GM23338 (cell line): ENCODE measurements around the gene CYP24A1.

Experiments
- CTCF ChIP-seq, 2 experiments: fragments of 200-600 bp in 1 of 2; sonication (generic) in 1 of 2; conservative IDR thresholded peaks; 2 replicates each; pipeline versions ENCODE4 v1.5.1 to v1.6.1; 2016 to 2017; ENCODE audit warnings: antibody characterized with exemption in 2 of 2, low read depth in 2 of 2, mild to moderate bottlenecking in 2 of 2, moderate library complexity in 1 of 2
- ETS1 ChIP-seq: IDR thresholded peaks from 2 replicates; pipeline ENCODE4 v1.6.1; 2016; ENCODE audit warnings: antibody characterized with exemption
- EZH2 ChIP-seq: fragments of 200-600 bp; sonication (generic); IDR thresholded peaks from one replicate; pipeline ENCODE4 v1.8.0; 2017; ENCODE audit warnings: antibody characterized with exemption, mild to moderate bottlenecking, low read depth; ENCODE audit not compliant: unreplicated experiment
- EZH2phosphoT487 ChIP-seq: fragments of 200-600 bp; sonication (generic); IDR thresholded peaks from one replicate; pipeline ENCODE4 v1.8.1; 2018; ENCODE audit warnings: antibody characterized with exemption; ENCODE audit not compliant: unreplicated experiment
- JUNB ChIP-seq: IDR thresholded peaks from one replicate; pipeline ENCODE4 v1.6.1; 2016; ENCODE audit warnings: antibody characterized with exemption; ENCODE audit not compliant: unreplicated experiment
- NANOG ChIP-seq: IDR thresholded peaks from 2 replicates; pipeline ENCODE4 v1.6.1; 2016; ENCODE audit warnings: antibody characterized with exemption, borderline replicate concordance
- POLR2AphosphoS5 ChIP-seq: IDR thresholded peaks from 2 replicates; pipeline ENCODE4 v1.6.1; 2016; ENCODE audit warnings: antibody characterized with exemption, low read depth
- ZNF114 ChIP-seq: fragments of 250-450 bp; sonication (Bioruptor Pico); IDR thresholded peaks from 2 replicates; pipeline ENCODE4 v1.5.0; 2020; ENCODE audit warnings: mild to moderate bottlenecking, moderate library complexity
- TF ChIP-seq, protein P1 (sequence below): IDR thresholded peaks from one replicate; pipeline ENCODE4 v1.6.1; 2018; ENCODE audit warnings: antibody characterized with exemption; ENCODE audit not compliant: unreplicated experiment
- TF ChIP-seq, protein P2 (sequence below): fragments of 250-450 bp; sonication (Bioruptor Pico); IDR thresholded peaks from 2 replicates; pipeline ENCODE4 v1.5.0; 2020; ENCODE audit warnings: mild to moderate bottlenecking, moderate library complexity

DNA sequence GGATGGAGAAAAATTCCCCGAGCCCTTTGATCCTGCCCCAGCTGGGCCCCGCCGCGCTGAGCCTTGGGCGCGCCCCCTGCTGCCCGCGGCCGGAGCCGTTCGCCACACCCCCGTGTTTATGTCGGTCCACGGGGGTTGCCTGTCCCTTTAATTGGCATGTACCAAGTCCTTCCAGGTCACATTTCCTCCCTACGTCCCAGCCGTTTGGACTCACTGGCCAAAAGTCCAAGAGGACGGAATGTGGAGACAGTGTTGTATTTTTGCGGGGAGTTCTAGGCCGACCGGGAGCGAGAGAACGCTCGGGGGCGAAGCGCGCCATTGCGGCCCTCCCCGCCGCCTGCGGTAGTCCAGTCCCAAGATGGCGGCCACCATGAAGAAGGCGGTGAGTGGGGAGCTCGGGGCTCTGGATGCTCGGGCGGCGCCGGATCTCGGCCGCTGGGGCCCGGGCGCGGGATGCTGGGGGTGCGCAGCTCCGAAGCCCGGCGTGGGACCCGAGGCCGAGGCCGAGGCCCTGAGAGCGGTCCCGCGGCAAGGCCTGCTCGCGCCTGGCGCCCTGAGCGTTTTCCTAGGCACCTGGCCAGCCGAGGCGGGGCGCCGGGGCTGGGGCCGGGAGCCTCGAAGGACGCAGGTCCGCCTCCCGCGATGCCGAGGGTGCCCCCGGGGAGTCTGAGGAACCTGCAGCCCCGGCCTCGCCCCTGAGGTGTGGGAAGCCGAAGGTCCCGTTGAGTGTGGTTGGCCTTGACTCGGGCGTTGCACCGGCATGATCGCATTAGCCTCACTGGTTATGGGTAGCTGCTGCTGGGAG, 34.2 kb upstream of the CYP24A1 start, which contains the start of gene PFDN4:
- no peak for TF ChIP-seq EZH2phosphoT487
- TF ChIP-seq POLR2AphosphoS5, result peak; percentile 49
- TF ChIP-seq CTCF (conservative IDR thresholded peaks at IDR 0.05; ENCODE audit: low read depth in 2 of 2), result peak; percentile 64 to 72
- TF ChIP-seq EZH2, result no peak
- no peak for TF ChIP-seq JUNB
- no peak for TF ChIP-seq ZNF114 (CRISPR knock-in tag)
- TF ChIP-seq NANOG, result no peak
- no peak for TF ChIP-seq ETS1
- TF ChIP-seq, protein P1, sequence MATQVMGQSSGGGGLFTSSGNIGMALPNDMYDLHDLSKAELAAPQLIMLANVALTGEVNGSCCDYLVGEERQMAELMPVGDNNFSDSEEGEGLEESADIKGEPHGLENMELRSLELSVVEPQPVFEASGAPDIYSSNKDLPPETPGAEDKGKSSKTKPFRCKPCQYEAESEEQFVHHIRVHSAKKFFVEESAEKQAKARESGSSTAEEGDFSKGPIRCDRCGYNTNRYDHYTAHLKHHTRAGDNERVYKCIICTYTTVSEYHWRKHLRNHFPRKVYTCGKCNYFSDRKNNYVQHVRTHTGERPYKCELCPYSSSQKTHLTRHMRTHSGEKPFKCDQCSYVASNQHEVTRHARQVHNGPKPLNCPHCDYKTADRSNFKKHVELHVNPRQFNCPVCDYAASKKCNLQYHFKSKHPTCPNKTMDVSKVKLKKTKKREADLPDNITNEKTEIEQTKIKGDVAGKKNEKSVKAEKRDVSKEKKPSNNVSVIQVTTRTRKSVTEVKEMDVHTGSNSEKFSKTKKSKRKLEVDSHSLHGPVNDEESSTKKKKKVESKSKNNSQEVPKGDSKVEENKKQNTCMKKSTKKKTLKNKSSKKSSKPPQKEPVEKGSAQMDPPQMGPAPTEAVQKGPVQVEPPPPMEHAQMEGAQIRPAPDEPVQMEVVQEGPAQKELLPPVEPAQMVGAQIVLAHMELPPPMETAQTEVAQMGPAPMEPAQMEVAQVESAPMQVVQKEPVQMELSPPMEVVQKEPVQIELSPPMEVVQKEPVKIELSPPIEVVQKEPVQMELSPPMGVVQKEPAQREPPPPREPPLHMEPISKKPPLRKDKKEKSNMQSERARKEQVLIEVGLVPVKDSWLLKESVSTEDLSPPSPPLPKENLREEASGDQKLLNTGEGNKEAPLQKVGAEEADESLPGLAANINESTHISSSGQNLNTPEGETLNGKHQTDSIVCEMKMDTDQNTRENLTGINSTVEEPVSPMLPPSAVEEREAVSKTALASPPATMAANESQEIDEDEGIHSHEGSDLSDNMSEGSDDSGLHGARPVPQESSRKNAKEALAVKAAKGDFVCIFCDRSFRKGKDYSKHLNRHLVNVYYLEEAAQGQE, result no peak
- TF ChIP-seq, protein P2, sequence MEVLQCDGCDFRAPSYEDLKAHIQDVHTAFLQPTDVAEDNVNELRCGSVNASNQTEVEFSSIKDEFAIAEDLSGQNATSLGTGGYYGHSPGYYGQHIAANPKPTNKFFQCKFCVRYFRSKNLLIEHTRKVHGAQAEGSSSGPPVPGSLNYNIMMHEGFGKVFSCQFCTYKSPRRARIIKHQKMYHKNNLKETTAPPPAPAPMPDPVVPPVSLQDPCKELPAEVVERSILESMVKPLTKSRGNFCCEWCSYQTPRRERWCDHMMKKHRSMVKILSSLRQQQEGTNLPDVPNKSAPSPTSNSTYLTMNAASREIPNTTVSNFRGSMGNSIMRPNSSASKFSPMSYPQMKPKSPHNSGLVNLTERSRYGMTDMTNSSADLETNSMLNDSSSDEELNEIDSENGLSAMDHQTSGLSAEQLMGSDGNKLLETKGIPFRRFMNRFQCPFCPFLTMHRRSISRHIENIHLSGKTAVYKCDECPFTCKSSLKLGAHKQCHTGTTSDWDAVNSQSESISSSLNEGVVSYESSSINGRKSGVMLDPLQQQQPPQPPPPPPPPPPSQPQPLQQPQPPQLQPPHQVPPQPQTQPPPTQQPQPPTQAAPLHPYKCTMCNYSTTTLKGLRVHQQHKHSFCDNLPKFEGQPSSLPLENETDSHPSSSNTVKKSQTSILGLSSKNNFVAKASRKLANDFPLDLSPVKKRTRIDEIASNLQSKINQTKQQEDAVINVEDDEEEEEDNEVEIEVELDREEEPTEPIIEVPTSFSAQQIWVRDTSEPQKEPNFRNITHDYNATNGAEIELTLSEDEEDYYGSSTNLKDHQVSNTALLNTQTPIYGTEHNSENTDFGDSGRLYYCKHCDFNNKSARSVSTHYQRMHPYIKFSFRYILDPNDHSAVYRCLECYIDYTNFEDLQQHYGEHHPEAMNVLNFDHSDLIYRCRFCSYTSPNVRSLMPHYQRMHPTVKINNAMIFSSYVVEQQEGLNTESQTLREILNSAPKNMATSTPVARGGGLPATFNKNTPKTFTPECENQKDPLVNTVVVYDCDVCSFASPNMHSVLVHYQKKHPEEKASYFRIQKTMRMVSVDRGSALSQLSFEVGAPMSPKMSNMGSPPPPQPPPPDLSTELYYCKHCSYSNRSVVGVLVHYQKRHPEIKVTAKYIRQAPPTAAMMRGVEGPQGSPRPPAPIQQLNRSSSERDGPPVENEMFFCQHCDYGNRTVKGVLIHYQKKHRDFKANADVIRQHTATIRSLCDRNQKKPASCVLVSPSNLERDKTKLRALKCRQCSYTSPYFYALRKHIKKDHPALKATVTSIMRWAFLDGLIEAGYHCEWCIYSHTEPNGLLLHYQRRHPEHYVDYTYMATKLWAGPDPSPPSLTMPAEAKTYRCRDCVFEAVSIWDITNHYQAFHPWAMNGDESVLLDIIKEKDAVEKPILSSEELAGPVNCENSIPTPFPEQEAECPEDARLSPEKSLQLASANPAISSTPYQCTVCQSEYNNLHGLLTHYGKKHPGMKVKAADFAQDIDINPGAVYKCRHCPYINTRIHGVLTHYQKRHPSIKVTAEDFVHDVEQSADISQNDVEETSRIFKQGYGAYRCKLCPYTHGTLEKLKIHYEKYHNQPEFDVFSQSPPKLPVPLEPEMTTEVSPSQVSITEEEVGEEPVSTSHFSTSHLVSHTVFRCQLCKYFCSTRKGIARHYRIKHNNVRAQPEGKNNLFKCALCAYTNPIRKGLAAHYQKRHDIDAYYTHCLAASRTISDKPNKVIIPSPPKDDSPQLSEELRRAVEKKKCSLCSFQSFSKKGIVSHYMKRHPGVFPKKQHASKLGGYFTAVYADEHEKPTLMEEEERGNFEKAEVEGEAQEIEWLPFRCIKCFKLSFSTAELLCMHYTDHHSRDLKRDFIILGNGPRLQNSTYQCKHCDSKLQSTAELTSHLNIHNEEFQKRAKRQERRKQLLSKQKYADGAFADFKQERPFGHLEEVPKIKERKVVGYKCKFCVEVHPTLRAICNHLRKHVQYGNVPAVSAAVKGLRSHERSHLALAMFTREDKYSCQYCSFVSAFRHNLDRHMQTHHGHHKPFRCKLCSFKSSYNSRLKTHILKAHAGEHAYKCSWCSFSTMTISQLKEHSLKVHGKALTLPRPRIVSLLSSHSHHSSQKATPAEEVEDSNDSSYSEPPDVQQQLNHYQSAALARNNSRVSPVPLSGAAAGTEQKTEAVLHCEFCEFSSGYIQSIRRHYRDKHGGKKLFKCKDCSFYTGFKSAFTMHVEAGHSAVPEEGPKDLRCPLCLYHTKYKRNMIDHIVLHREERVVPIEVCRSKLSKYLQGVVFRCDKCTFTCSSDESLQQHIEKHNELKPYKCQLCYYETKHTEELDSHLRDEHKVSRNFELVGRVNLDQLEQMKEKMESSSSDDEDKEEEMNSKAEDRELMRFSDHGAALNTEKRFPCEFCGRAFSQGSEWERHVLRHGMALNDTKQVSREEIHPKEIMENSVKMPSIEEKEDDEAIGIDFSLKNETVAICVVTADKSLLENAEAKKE (CRISPR knock-in tag), result no peak
